Bronchial epithelial cell (primary cell): ENCODE data around the gene TMEM184B. TPM values are rescaled to one million over a fixed set of nuclear protein-coding genes. Genes with fewer than 3 reads are reported as not detected.

Experiments
- DNase-seq: peaks from one replicate; pipeline ENCODE4 v3.0.0-alpha.2; 2010; ENCODE audit warnings: low read depth
- FAIRE-seq: peaks from 2 replicates; lab custom pipeline; 2011; peaks lifted over from hg19 to GRCh38; lab: Jason Lieb, UNC
- H3K27me3 ChIP-seq: 2 replicates; pipeline ENCODE4 v1.5.1; 2011; ENCODE audit warnings: low read length; ENCODE audit not compliant: control insufficient read depth, insufficient read depth
- H3K36me3 ChIP-seq: 2 replicates; pipeline ENCODE4 v1.5.1; 2011; ENCODE audit warnings: low read length; ENCODE audit not compliant: control insufficient read depth, insufficient read depth
- H3K4me3 ChIP-seq: 2 replicates; pipeline ENCODE4 v1.5.1; 2011; ENCODE audit warnings: mild to moderate bottlenecking, low read depth, low read length, control low read depth
- CTCF ChIP-seq: IDR thresholded peaks from 2 replicates; pipeline ENCODE4 v1.5.1; 2011; ENCODE audit warnings: mild to moderate bottlenecking, moderate library complexity, low read length, control low read depth, inconsistent platforms; ENCODE audit not compliant: insufficient read depth, severe bottlenecking
- total RNA-seq: library from RNA; depleted of rRNA; stranded (reverse); fragments of >200 nt; gene quantifications from 2 replicates; pipeline ENCODE4 v1.2.1, GENCODE V29; 2014

TMEM184B gene
- total RNA-seq, 1 donor from 2014 or later, result 7.1 TPM

GRCh38 chr22:38289583-38290082 lies 16.8 kb upstream of the TMEM184B start:
- DNase-seq (no peak), FAIRE-seq (no peak)
- Histone ChIP-seq H3K36me3 (peaks cover 39% of the 10 kb centered on the region), H3K4me3 (no peak overlapping the region), H3K27me3 (no peaks in the 10 kb centered on the region)
- TF ChIP-seq CTCF, result no peak

GRCh38 chr22:38286915-38287669 lies 14.3 kb upstream of the TMEM184B start:
- FAIRE-seq (peak; percentile 73), DNase-seq (no peak)
- H3K4me3 ChIP-seq, result no peak overlapping the region
- H3K36me3 ChIP-seq, result peaks cover 14% of the 10 kb centered on the region
- no peaks in the 10 kb centered on the region for H3K27me3 ChIP-seq
- no peak for TF ChIP-seq CTCF

- no peak overlapping the region for H3K4me3 ChIP-seq
- H3K27me3 ChIP-seq, result no peaks in the 10 kb centered on the region
- FAIRE-seq, result no peak
- TF ChIP-seq CTCF, result no peak
- H3K36me3 ChIP-seq, result peaks cover 3% of the 10 kb centered on the region
- no peak for DNase-seq
Measured at GRCh38 chr22:38285018-38285417, 12.2 kb upstream of the TMEM184B start.

GRCh38 chr22:38284042-38284402 lies 11.2 kb upstream of the TMEM184B start:
- FAIRE-seq (no peak), DNase-seq (no peak)
- Histone ChIP-seq H3K27me3 (no peaks in the 10 kb centered on the region), H3K36me3 (no peaks in the 10 kb centered on the region), H3K4me3 (no peak overlapping the region)
- no peak for TF ChIP-seq CTCF

- Histone ChIP-seq H3K36me3 (no peaks in the 10 kb centered on the region), H3K4me3 (no peak overlapping the region), H3K27me3 (no peaks in the 10 kb centered on the region)
- DNase-seq (peak; percentile 60), FAIRE-seq (no peak)
- no peak for TF ChIP-seq CTCF
Measured at GRCh38 chr22:38282397-38282796, 9.6 kb upstream of the TMEM184B start.
